ENCODE results near the gene TJAP1. TPM values are rescaled to one million over a fixed set of nuclear protein-coding genes. Genes with fewer than 3 reads are reported as not detected.

TJAP1 gene, protein sequence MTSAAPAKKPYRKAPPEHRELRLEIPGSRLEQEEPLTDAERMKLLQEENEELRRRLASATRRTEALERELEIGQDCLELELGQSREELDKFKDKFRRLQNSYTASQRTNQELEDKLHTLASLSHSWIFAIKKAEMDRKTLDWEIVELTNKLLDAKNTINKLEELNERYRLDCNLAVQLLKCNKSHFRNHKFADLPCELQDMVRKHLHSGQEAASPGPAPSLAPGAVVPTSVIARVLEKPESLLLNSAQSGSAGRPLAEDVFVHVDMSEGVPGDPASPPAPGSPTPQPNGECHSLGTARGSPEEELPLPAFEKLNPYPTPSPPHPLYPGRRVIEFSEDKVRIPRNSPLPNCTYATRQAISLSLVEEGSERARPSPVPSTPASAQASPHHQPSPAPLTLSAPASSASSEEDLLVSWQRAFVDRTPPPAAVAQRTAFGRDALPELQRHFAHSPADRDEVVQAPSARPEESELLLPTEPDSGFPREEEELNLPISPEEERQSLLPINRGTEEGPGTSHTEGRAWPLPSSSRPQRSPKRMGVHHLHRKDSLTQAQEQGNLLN
- total RNA-seq (2022; extraction: Qiagen RNA extraction; ENCODE audit: low read depth) = 16.2 to 21.4 TPM (median 20.3 TPM) in 5 replicates

DNA sequence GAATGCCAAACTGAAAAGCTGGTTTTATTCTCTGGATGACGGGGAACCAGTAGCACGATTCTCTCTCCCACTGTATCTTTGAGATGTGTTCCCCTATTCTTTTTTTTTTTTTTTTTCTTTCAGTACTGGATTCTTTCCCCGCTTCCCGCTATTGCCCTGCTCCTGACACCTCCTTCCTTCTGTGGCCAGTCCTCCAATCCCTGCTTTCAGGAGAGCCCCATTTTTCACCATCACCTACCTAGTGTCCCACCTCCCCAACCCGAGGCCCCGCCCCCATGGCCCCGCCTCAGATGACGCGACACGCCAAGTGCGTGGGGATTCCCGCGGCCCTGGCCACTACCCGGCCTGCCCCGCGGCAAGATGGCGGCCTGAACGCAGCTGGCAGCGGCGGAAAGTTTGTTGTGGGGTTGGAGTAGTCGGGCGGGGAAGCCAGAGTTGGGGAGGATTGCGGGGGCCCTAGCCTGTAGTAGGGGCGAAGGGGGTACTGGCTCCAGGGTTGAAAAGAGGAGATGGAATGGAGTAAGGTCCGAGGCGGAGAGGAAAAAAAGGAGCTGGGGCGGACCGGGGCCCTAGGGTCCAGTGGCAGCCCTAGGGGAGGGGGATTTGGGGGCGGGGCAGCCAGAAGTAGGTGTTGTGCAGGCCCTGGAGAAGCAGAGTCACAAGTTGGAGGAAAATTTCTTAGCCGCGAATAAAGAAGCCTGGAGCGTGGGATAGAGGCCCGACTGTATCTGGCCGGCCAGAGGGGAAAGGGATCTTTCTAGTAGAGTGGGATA, at the start of gene TJAP1:
Gene TJAP1 (plus strand): TSS at position 336 of the 773 bp plus-strand sequence. CDS start 21,432 bp downstream, outside the sequence.

DNA sequence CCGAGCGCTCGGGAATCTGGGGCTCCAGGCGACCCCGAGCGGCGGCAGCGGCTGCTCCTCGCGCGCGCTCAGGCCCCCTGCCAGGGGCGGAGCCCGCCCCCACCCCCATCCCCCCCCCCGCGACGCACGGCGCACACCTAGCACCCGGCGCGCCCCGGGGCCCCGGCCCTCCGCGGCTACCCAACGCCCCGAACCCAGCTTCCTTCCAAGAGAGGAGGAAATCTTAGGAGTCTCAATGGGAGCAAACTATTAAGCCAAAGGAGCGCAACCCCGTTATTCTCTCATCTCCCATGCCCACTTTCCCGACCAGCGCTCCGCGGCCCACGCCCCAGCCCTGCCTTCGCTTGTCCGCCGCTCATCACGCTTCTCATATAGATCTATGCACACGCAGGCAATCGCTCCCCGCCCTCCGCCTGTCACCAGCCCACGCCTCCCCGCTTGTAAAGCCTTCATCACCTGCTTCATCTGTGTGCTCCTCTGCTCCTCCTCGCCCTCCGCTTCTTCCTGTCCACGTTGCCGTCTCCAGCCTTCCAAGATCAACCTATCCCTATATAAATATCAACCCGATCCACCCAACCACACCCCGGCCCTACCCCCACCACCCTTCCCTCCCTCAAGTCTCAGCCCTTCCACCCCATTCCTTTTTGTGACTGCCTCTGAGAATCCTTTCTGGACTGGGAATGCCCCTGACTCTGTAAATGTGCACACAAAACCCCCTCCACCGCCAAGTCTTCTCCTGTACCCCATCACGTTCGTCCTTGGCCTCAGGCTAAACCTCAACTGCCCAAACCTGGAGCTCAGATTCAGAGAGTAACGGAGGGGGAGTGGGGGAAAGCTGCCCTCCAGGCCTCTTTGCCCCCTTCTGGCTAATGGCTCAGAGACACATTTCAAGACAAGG, 21.6 kb upstream of the TJAP1 start, which contains the start of gene DLK2:
Gene DLK2 (minus strand): TSS at position 18 of the 898 bp plus-strand sequence. CDS start 723 bp downstream, outside the sequence.

DNA sequence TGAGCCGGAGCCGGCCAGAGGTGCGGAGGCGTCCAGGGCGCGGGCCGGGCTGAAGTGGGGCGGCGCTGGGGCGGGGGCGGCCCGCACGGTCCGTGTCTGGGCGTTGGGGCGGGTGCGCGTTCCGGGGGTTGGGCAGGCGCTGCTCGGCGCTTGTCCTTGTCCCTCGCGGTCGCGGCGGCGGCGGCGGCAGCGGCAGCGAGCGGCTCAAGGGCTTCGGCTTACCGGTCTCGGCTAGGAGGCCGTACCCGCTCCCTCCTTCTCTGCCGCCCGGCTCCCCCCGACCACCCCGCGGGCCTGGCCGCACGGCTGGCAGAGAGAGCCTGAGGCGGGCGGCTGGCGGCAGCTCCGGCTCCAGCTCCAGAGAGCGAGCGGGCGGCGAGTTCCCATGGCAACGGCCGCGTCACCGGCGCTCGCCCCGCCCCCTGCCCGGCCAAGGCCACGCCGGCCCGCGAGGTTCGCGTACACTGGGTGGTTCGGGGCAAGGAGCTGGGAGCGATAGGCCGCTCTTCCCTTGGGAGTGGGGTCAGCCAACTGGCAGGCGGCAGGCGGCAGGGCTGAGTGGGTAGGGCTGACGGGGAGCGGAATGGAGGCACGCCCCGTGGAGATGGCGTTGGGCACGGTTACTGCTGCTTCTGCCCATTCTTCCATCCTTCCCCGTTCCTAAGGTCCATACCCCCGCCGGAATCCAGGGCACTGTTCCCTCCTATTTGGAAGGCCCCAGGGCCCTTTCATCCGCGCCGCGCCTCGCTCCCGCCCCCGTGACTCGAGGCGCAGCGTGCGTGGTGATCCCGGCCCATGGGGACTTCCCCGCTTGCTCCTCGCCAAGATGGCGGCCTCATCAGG, 32.8 kb downstream of the TJAP1 start, which contains the start of gene LRRC73:
Gene LRRC73 (minus strand): TSS at position 363 of the 843 bp plus-strand sequence. CDS start 561 bp downstream, outside the sequence.

DNA sequence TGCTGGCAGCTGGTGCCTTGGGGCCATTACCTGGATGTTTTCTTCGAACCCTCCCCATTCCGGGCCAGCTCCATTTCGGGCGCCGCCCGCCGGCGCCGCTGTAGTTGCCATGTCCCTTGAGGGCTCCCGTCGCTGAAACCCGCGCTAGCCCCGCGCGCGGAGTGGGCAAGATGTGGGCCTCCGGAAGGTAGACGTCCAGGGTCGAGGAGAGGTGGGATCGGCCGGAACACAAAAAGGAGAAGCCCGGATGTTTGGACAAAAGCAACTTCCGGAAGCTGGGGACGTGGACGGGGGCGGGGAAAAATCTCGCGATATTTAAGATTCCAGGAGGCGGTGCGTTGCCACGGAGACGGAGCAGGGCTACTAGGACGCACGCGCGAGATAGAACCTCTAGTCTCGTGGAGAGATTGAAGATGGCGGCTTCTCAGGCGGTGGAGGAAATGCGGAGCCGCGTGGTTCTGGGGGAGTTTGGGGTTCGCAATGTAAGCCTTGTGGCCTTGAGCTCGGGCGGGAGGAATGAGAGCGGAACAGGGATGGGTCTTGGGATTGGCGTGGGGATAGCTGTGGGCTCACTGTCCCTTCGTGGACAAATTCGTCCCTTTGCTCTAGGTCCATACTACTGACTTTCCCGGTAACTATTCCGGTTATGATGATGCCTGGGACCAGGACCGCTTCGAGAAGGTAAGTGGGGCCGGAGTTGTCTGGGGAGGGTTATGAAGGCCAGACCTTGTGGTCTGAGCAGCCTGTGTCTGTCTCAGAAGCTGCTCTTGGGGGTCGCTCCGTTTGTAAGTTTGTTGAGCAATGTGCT, 39.5 kb downstream of the TJAP1 start, which contains the start of the genes POLR1C and YIPF3:
Gene POLR1C (plus strand): TSS at position 393 of the 808 bp plus-strand sequence. CDS start 21 bp downstream, at position 414.
Gene YIPF3 (minus strand): TSS at position 230 of the 808 bp plus-strand sequence. CDS start 119 bp downstream, at position 111.

Other genes starting within 250 kb of the TJAP1 start
- 68.3 to 104 TPM (median 95.7 TPM) in 5 replicates for gene DNPH1, start 248.1 kb upstream of the TJAP1 start, total RNA-seq (2022; extraction: Qiagen RNA extraction; ENCODE audit: low read depth)
- 0.03 to 0.08 TPM (median 0.06 TPM) in 4 of 5 replicates, not detected in the other for gene TTBK1, start 234.1 kb upstream of the TJAP1 start, total RNA-seq (2022; extraction: Qiagen RNA extraction; ENCODE audit: low read depth)
- not detected in 5 replicates for gene SLC22A7, start 179.3 kb upstream of the TJAP1 start, total RNA-seq (2022; extraction: Qiagen RNA extraction; ENCODE audit: low read depth)
- 0.20 to 0.62 TPM (median 0.57 TPM) in 5 replicates for gene CRIP3, start 168.7 kb upstream of the TJAP1 start, total RNA-seq (2022; extraction: Qiagen RNA extraction; ENCODE audit: low read depth)
- 4.3 to 5.9 TPM (median 5.6 TPM) in 5 replicates for gene ZNF318, start 107.9 kb upstream of the TJAP1 start, total RNA-seq (2022; extraction: Qiagen RNA extraction; ENCODE audit: low read depth)
- gene ABCC10, start 50.0 kb upstream of the TJAP1 start, total RNA-seq (2022; extraction: Qiagen RNA extraction; ENCODE audit: low read depth) = 9.4 to 11.9 TPM (median 9.4 TPM) in 5 replicates
- gene DLK2, start 22.0 kb upstream of the TJAP1 start, total RNA-seq (2022; extraction: Qiagen RNA extraction; ENCODE audit: low read depth) = 2.7 to 7.1 TPM (median 5.8 TPM) in 5 replicates
- gene LRRC73, start 32.8 kb downstream of the TJAP1 start, total RNA-seq (2022; extraction: Qiagen RNA extraction; ENCODE audit: low read depth) = 0.51 to 1.4 TPM (median 1.1 TPM) in 5 replicates
- gene YIPF3, start 39.4 kb downstream of the TJAP1 start, total RNA-seq (2022; extraction: Qiagen RNA extraction; ENCODE audit: low read depth) = 58.3 to 70.4 TPM (median 68.9 TPM) in 5 replicates
- gene POLR1C, start 39.5 kb downstream of the TJAP1 start, total RNA-seq (2022; extraction: Qiagen RNA extraction; ENCODE audit: low read depth) = 48.5 to 61.1 TPM (median 52.6 TPM) in 5 replicates
- gene XPO5, start 98.5 kb downstream of the TJAP1 start, total RNA-seq (2022; extraction: Qiagen RNA extraction; ENCODE audit: low read depth) = 27.2 to 32.0 TPM (median 29.3 TPM) in 5 replicates
- gene POLH, start 98.6 kb downstream of the TJAP1 start, total RNA-seq (2022; extraction: Qiagen RNA extraction; ENCODE audit: low read depth) = 7.9 to 10.0 TPM (median 8.7 TPM) in 5 replicates
- 15.8 to 21.8 TPM (median 19.1 TPM) in 5 replicates for gene GTPBP2, start 151.7 kb downstream of the TJAP1 start, total RNA-seq (2022; extraction: Qiagen RNA extraction; ENCODE audit: low read depth)
- gene MAD2L1BP, start 158.3 kb downstream of the TJAP1 start, total RNA-seq (2022; extraction: Qiagen RNA extraction; ENCODE audit: low read depth) = 33.0 to 39.2 TPM (median 35.1 TPM) in 5 replicates
- gene RSPH9, start 167.5 kb downstream of the TJAP1 start, total RNA-seq (2022; extraction: Qiagen RNA extraction; ENCODE audit: low read depth) = 0.12 to 0.27 TPM (median 0.24 TPM) in 5 replicates
- gene MRPS18A, start 210.2 kb downstream of the TJAP1 start, total RNA-seq (2022; extraction: Qiagen RNA extraction; ENCODE audit: low read depth) = 46.4 to 49.8 TPM (median 47.4 TPM) in 5 replicates

Data from A549 treated with CpdA at 1 μM for 4 hours (cell line).